ENCODE measurements around the gene DNAJA2. TPM values are rescaled to one million over a fixed set of nuclear protein-coding genes. Genes with fewer than 3 reads are reported as not detected.

The DNAJA2 gene
- total and polyA plus RNA-seq, 7 donors = 33.6 to 68.7 (median 59.0) TPM

DNA sequence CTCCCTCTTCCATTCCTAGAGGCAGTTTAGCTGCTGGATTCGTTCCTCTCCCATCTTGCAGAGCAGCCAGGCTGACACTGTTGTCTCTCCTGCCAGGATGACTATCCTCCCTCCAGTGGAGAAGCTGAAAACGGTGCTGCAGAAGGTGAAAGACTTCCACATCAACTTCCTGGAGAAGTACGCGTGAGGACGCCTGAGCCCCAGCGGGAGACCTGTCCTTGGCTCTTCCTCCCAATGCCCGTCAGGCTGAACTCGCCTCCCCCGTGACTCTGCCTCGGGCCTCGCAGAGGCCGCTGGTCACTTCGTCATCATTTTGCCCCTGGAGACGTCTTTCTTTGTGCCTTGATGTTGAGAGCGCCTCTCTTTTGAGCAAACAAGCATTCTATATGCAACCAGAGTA, 44.7 kb downstream of the DNAJA2 start:
- H3K4me1 ChIP-seq = peaks cover 0 to 5% (median 0%) of the 10 kb centered on the region in 4 donors
- no peaks in the 10 kb centered on the region for H3K9me3 ChIP-seq
- TF ChIP-seq POLR2AphosphoS5 (IDR thresholded peaks at IDR 0.05) (no peak), POLR2A (IDR thresholded peaks at IDR 0.05) (no peak), EP300 (IDR thresholded peaks at IDR 0.05) (no peak)
- TF ChIP-seq, protein P1, sequence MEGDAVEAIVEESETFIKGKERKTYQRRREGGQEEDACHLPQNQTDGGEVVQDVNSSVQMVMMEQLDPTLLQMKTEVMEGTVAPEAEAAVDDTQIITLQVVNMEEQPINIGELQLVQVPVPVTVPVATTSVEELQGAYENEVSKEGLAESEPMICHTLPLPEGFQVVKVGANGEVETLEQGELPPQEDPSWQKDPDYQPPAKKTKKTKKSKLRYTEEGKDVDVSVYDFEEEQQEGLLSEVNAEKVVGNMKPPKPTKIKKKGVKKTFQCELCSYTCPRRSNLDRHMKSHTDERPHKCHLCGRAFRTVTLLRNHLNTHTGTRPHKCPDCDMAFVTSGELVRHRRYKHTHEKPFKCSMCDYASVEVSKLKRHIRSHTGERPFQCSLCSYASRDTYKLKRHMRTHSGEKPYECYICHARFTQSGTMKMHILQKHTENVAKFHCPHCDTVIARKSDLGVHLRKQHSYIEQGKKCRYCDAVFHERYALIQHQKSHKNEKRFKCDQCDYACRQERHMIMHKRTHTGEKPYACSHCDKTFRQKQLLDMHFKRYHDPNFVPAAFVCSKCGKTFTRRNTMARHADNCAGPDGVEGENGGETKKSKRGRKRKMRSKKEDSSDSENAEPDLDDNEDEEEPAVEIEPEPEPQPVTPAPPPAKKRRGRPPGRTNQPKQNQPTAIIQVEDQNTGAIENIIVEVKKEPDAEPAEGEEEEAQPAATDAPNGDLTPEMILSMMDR (IDR thresholded peaks at IDR 0.05) = no peak
- intact Hi-C loops (cut with DNase I) = no loop called here
- WGBS, 2 donors = 89 to 90% methylated on average over 15 of the region's 15 CpGs
- no peak overlapping the region for H3K4me3 ChIP-seq
- no peak for DNase-seq
- no peak overlapping the region for H3K27ac ChIP-seq
- H3K27me3 ChIP-seq = no peaks in the 10 kb centered on the region
- H3K36me3 ChIP-seq = peaks cover 0 to 22% (median 0%) of the 10 kb centered on the region in 4 donors

DNA sequence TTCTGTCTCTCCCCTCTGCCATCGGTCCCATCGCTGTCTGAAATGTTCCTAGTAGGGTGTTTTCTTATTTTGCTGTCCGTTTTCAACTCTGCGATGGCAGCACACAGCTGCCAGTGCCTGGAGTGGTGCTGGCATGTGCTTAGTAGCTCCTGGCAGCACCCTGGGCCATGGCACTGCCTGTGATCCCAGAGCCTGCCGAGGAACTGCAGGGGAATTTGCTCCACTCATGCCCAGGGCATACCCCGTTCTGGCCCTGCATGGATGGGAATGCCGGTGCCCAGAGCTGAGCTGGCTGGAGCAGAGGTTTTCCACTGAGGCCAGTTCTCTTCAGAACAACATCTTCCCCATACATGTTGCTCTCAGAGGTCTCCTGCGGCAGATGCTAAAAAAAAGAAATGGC, 46.2 kb downstream of the DNAJA2 start:
- DNase-seq = no peak
- Histone ChIP-seq H3K27me3 (no peaks in the 10 kb centered on the region), H3K4me1 (peaks cover 0 to 5% (median 0%) of the 10 kb centered on the region in 4 donors), H3K4me3 (no peak overlapping the region), H3K27ac (no peak overlapping the region), H3K36me3 (peaks cover 0 to 37% (median 0%) of the 10 kb centered on the region in 4 donors), H3K9me3 (no peaks in the 10 kb centered on the region)
- 90 to 94% methylated on average over 8 of the region's 8 CpGs for WGBS, 2 donors
- TF ChIP-seq POLR2AphosphoS5 (IDR thresholded peaks at IDR 0.05) (no peak), POLR2A (IDR thresholded peaks at IDR 0.05) (no peak), EP300 (IDR thresholded peaks at IDR 0.05) (no peak)
- TF ChIP-seq, protein P1 (IDR thresholded peaks at IDR 0.05) = no peak
- intact Hi-C loops (cut with DNase I) = no loop called here

- WGBS, 2 donors = 95 to 96% methylated on average over 13 of the region's 13 CpGs
- TF ChIP-seq POLR2A (IDR thresholded peaks at IDR 0.05) (no peak), EP300 (IDR thresholded peaks at IDR 0.05) (no peak), POLR2AphosphoS5 (IDR thresholded peaks at IDR 0.05) (no peak)
- TF ChIP-seq, protein P1 (IDR thresholded peaks at IDR 0.05) = no peak
- Histone ChIP-seq H3K9me3 (no peaks in the 10 kb centered on the region), H3K27me3 (no peaks in the 10 kb centered on the region), H3K4me1 (peaks cover 0 to 5% (median 0%) of the 10 kb centered on the region in 4 donors), H3K27ac (no peak overlapping the region), H3K36me3 (peaks cover 0 to 41% (median 0%) of the 10 kb centered on the region in 4 donors), H3K4me3 (no peak overlapping the region)
- no peak for DNase-seq
- intact Hi-C loops (cut with DNase I) = no loop called here
These were observed 46.8 kb downstream of the DNAJA2 start for GRCh38 chr16:46926470-46927225.

GRCh38 chr16:46924402-46924801, 49.1 kb downstream of the DNAJA2 start:
- Histone ChIP-seq H3K9me3 (no peaks in the 10 kb centered on the region), H3K27me3 (no peaks in the 10 kb centered on the region), H3K27ac (no peak overlapping the region), H3K36me3 (peaks cover 0 to 41% (median 0%) of the 10 kb centered on the region in 4 donors), H3K4me3 (no peak overlapping the region), H3K4me1 (no peaks in the 10 kb centered on the region)
- TF ChIP-seq POLR2A (IDR thresholded peaks at IDR 0.05) = no peak
- no peak for TF ChIP-seq EP300 (IDR thresholded peaks at IDR 0.05)
- no peak for TF ChIP-seq POLR2AphosphoS5 (IDR thresholded peaks at IDR 0.05)
- TF ChIP-seq, protein P1 (IDR thresholded peaks at IDR 0.05) = no peak
- intact Hi-C loops (cut with DNase I) = no loop called here
- WGBS, 2 donors = 96 to 97% methylated on average over 6 of the region's 6 CpGs
- DNase-seq = no peak

Data from sigmoid colon (tissue), 7 donors.